EL (cell line): Measurements from ENCODE around the gene SERTAD4.
"Not testable (repeated sequence)": the region's sequence is repeated elsewhere in the genome, so short reads cannot be mapped to it uniquely, and the experiment has no call there.

ENCODE experiments used
- DNase-seq: peaks from one replicate; pipeline ENCODE4 v3.0.0-alpha.2; 2016

SERTAD4 gene

GRCh38 chr1:210232511-210233215, at the start of gene SERTAD4:
Gene SERTAD4, plus strand, starts transcription at chr1:210232796. Its CDS starts 5,165 bp downstream, at chr1:210237961.
- DNase-seq = peak; percentile 65

- DNase-seq = no peak
Observed at GRCh38 chr1:210185063-210185462, 47.5 kb upstream of the SERTAD4 start.

DNA sequence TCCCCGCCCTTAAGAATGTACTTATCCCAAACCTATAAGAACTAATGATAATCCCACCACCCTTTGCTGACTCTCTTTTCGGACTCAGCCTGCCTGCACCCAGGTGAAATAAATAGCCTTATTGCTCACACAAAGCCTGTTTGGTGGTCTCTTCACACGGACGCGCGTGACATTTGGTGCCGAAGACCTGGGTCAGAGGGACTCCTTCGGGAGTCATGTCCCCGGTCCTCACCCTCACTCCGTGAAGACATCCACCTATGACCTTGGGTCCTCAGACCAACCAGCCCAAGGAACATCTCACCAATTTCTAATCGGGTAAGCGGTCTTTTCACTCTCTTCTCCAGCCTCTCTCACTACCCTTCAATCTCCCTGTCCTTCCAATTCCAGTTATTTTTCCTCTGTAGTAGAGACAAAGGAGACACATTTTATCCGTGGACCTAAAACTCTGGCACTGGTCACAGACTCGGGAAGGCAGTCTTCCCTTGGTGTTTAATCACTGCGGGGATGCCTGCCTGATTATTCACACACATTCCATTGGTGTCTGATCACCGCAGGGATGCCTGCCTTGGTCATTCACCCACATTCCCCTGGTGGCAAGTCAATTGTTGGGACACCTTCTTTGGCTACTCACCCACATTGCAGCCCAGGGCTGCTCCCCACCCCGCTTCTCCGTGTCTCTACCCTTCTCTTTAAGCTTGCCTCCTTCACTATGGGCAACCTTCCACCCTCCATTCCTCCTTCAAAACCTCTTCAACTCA, 44.6 kb upstream of the SERTAD4 start:
- peak; percentile 93 for DNase-seq

GRCh38 chr1:210189426-210189825, 43.2 kb upstream of the SERTAD4 start:
- DNase-seq = no peak

- DNase-seq = no peak
Observed at GRCh38 chr1:210195635-210196160, 36.9 kb upstream of the SERTAD4 start.

DNA sequence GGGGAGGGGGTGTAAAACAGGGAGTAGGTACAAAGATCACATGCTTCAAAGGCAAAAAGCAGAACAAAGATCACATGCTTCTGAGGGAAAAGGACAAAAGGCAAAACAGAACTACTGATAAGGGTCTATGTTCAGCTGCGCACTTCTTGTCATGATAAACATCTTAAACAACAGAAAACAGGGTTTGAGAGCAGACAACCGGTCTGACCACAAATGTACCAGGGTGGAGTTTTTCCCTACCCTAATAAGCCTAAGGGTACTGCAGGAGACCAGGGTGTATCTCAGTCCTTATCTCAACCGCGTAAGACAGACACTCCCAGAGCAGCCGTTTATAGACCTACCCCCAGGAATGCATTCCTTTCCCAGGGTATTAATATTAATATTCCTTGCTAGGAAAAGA, 36.3 kb upstream of the SERTAD4 start:
- not testable (repeated sequence) for DNase-seq

- DNase-seq = no peak
Observed at GRCh38 chr1:210198840-210199239, 33.8 kb upstream of the SERTAD4 start.

DNA sequence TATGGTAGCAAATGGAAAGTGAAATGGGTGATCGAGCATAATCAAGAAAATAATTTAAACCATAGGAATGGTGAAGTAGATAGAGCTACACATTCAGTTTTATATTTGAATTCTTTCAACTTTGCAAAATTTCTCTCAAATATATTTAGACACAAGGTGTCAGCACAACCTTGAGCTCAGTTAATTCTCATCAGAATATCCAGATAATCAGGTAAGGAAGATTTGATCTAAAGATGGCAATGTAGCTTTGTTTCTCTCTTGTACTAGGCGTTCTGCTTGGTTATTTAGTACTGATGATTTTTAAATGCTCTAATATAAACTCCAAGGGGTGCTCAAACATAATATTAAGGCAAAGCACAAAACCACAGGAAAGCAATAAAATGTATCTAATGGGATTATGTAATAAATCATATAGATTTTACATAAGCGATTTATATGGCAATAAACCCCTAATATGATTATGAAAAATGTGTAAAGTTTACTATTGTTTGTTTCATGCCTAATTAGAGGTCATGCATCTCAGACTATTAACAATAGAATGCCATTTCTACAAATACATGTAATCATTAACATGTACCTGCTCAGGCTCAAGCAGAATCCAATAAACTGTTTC, 32.4 kb upstream of the SERTAD4 start:
- no peak for DNase-seq

- peak; percentile 66 for DNase-seq
Observed at GRCh38 chr1:210201681-210202080, 30.9 kb upstream of the SERTAD4 start.

DNA sequence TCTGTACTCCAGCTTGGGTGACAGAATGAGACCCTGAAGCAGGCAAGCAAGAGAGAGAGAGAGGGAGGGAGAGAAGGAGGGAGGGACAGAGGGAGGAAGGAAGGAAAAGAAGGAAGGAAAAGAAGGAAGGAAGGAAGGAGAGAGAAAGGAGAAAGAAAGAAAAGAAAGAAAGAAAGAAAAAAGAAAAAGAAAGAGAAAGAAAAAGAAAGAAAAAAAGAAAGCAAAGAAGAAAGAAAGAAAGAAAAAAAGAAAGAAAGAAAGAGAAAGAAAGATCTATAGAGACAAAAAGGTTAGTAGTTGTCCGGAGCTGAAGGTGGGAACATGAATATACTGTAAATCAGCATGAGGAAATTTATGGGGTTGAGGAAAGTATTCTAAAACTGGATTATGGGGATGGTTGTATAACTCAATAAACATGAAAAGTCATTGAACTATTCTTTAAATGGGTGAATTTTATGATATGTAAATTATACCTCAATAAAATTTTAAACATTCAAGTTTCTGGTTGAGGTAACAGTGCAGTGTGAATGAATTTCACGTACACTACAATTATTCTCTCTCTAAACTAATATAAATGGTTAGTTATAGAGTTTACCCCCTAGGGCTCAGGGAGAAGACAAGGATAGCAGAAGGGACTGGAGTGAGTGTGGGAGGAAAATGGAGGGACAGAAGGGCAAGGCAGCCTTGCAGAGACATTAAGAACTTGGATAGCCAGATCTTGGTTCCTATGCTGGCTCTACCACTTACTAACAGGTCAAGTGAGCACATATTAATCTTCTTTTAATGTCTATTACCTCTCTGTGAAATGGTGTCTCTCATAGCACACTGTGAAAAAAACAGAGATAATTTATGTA, 24.8 kb upstream of the SERTAD4 start:
- DNase-seq = no peak

- no peak for DNase-seq
Observed at GRCh38 chr1:210213335-210213734, 19.3 kb upstream of the SERTAD4 start.

GRCh38 chr1:210214573-210215409, 17.8 kb upstream of the SERTAD4 start:
- DNase-seq = peak; percentile 18

GRCh38 chr1:210217482-210217881, 15.1 kb upstream of the SERTAD4 start:
- DNase-seq = no peak

GRCh38 chr1:210218047-210218446, 14.5 kb upstream of the SERTAD4 start:
- DNase-seq = no peak

- DNase-seq = no peak
Observed at GRCh38 chr1:210222340-210223006, 10.1 kb upstream of the SERTAD4 start.

DNA sequence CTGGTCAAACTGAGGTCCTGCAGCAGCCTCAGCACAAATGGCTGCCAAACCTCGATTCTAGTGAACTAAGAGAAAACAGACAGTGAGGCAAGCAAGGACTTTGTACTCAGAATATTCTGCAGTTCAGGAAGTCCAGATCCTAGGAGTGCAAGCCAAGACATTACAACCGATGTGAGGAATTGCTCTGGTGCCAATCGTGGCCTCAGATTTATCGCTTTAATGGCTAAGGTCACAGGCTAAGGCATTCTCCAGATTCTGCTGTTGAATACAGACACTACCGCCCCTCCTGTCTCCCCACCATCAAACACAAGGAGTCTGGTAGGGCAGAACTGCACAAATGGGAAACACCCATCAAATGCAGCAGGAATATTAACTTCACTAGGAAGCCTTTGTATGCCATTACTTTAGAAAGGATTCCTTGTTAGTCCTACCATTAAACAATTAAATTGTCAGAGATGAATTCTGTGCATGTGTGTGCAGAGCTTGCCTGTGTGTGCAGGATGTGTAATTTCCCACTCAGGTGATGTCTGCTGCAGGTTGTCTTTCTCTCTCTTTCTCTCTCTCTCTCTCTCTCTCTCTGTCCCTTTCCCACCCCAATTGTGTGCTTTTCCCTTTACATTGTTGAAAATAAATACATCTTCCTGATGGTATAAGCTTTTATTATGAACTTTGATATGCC, 9.2 kb upstream of the SERTAD4 start:
- no peak for DNase-seq

DNA sequence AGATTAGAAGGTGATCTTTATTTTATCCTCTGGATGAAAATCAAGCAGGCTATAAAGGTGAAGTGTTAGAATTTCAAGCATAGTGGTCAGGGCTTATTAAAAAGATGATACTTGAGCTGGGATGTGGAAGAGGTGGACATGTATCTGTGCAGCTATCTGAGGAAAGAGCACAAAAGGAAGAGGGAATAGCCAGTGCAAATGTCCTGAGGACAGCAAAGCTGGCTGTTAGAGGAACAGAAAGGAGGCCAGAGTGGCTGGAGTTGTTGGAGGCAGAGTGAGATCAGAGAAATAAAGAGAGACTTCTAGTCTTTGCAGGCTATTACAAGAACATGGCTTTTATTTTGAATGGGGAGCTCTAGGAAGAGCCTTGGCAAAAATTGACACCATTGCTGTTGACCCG, 4.4 kb upstream of the SERTAD4 start:
- DNase-seq = no peak

DNA sequence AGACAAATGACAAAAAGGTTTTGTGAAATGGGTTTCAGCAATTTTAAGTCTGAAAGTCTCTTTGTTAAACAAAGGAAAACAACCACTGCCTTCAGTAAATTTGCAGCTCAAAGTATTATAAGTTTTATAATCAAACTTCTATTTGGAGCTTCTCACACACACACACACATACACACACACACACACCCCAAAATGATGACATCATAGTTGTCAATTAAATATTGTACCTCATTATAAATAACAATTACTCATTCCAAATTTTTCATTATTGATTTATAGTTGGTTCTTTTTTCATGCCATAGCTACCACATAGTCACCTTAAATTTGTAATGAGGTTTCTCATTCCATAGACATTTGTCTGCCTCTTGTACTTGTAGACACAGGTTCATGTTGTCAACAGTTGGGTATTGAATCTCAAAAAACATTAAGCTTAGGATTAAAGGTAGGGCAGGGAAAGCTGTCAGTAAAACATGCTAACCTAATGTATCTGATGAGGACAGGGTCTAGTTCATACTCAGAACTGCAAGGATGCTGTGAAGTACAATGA, 2.4 kb upstream of the SERTAD4 start:
- DNase-seq = no peak

DNA sequence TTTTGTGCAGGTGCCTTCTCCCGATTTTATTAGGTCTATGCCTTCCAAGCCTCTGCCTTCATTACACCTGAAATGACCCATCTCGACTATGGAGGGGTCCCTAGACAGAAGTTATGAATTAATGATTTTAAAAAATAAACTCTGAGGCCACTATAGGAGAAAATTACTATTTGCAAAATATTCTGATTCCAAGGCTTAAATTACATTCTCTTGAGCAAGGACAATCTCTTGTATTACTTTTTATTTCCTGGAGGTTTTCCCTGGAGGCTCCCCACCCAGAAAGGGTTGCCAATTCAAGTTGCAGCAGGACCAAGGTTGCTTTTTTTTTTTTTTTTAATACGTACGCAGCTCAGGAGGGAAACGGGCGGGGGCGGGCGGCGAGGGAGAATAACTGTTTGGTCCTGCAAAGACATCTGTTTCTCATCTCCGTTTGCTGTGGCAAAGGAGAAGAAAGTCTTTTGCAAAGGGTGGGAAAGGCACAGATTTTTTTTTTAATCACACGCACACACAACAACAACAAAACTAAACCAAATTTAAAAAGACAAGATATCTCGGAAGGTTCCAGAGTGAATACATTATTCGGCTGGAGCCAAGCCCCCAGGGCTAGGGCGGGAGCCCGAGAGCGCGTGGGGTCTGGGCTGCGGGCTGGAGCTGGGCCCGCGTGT, 618 bp upstream of the SERTAD4 start:
- DNase-seq = peak; percentile 43

GRCh38 chr1:210233216-210233494, 559 bp downstream of the SERTAD4 start:
- DNase-seq = peak; percentile 38
